Measurements from ENCODE around the gene ETV1.

ETV1 gene

GRCh38 chr7:13989126-13989948 is at the start of gene ETV1:
ETV1 (minus strand) TSS chr7:13989666; CDS start chr7:13989052, 614 bp downstream.
- in situ Hi-C loops (cut with HindIII; ENCODE audit: low sequenced_read_pairs) = no loop called here

- in situ Hi-C loops (cut with HindIII; ENCODE audit: low sequenced_read_pairs) = no loop called here
These were observed 34.9 kb upstream of the ETV1 start for GRCh38 chr7:14024406-14024805.

- in situ Hi-C loops (cut with HindIII; ENCODE audit: low sequenced_read_pairs) = no loop called here
These were observed 34.4 kb upstream of the ETV1 start for GRCh38 chr7:14023838-14024237.

- in situ Hi-C loops (cut with HindIII; ENCODE audit: low sequenced_read_pairs) = no loop called here
These were observed 33.9 kb upstream of the ETV1 start for GRCh38 chr7:14023342-14023741.

- in situ Hi-C loops (cut with HindIII; ENCODE audit: low sequenced_read_pairs) = no loop called here
These were observed 31.6 kb upstream of the ETV1 start for GRCh38 chr7:14021069-14021468.

GRCh38 chr7:14020339-14020900 is 31.0 kb upstream of the ETV1 start:
- in situ Hi-C loops (cut with HindIII; ENCODE audit: low sequenced_read_pairs) = no loop called here

GRCh38 chr7:14018751-14019150 is 29.3 kb upstream of the ETV1 start:
- in situ Hi-C loops (cut with HindIII; ENCODE audit: low sequenced_read_pairs) = no loop called here

GRCh38 chr7:14016950-14017349 is 27.5 kb upstream of the ETV1 start:
- in situ Hi-C loops (cut with HindIII; ENCODE audit: low sequenced_read_pairs) = no loop called here

GRCh38 chr7:14013898-14014297 is 24.4 kb upstream of the ETV1 start:
- in situ Hi-C loops (cut with HindIII; ENCODE audit: low sequenced_read_pairs) = no loop called here

- in situ Hi-C loops (cut with HindIII; ENCODE audit: low sequenced_read_pairs) = no loop called here
These were observed 20.3 kb upstream of the ETV1 start for GRCh38 chr7:14009453-14010418.

GRCh38 chr7:14001139-14001538 is 11.7 kb upstream of the ETV1 start:
- in situ Hi-C loops (cut with HindIII; ENCODE audit: low sequenced_read_pairs) = no loop called here

GRCh38 chr7:14000247-14000646 is 10.8 kb upstream of the ETV1 start:
- in situ Hi-C loops (cut with HindIII; ENCODE audit: low sequenced_read_pairs) = no loop called here

- in situ Hi-C loops (cut with HindIII; ENCODE audit: low sequenced_read_pairs) = no loop called here
These were observed 9.4 kb upstream of the ETV1 start for GRCh38 chr7:13998866-13999265.

GRCh38 chr7:13992596-13992964 is 3.1 kb upstream of the ETV1 start:
- in situ Hi-C loops (cut with HindIII; ENCODE audit: low sequenced_read_pairs) = no loop called here

- in situ Hi-C loops (cut with HindIII; ENCODE audit: low sequenced_read_pairs) = no loop called here
These were observed 2.5 kb upstream of the ETV1 start for GRCh38 chr7:13991791-13992595.

- in situ Hi-C loops (cut with HindIII; ENCODE audit: low sequenced_read_pairs) = no loop called here
These were observed 1.7 kb upstream of the ETV1 start for GRCh38 chr7:13990984-13991790.

- in situ Hi-C loops (cut with HindIII; ENCODE audit: low sequenced_read_pairs) = no loop called here
These were observed 985 bp upstream of the ETV1 start for GRCh38 chr7:13990319-13990983.

- in situ Hi-C loops (cut with HindIII; ENCODE audit: low sequenced_read_pairs) = no loop called here
These were observed 461 bp upstream of the ETV1 start for GRCh38 chr7:13989949-13990305.

GRCh38 chr7:13988731-13989125 is 738 bp downstream of the ETV1 start:
- in situ Hi-C loops (cut with HindIII; ENCODE audit: low sequenced_read_pairs) = no loop called here

Data from endothelial cell of hepatic sinusoid (primary cell).